BLaER1 treated with 17β-estradiol and CSF1 and Interleukin-3, amounts not matched to agents 10 nM and 100 nM (cell line): ENCODE data around the gene PSMD1.
"Not testable (repeated sequence)": the region's sequence is repeated elsewhere in the genome, so short reads cannot be mapped to it uniquely, and the experiment has no call there.

Experiments used
- H3K27ac ChIP-seq, 11 experiments: shearing (Covaris generic); formaldehyde crosslinking; 2 replicates each; pipeline ENCODE4 v1.8.1; 2022
- H3K27me3 ChIP-seq, 11 experiments: shearing (Covaris generic); formaldehyde crosslinking; 2 replicates each; pipeline ENCODE4 v1.8.1; 2022
- H3K36me3 ChIP-seq, 11 experiments: shearing (Covaris generic); formaldehyde crosslinking; 2 replicates each; pipeline ENCODE4 v1.8.1; 2022
- H3K4me1 ChIP-seq, 10 experiments: shearing (Covaris generic); formaldehyde crosslinking; 2 replicates each; pipeline ENCODE4 v1.8.1; 2022
- H3K4me2 ChIP-seq, 11 experiments: shearing (Covaris generic); formaldehyde crosslinking; 2 replicates each; pipeline ENCODE4 v1.8.1; 2022
- H3K4me3 ChIP-seq, 10 experiments: shearing (Covaris generic); formaldehyde crosslinking; 2 replicates each; pipeline ENCODE4 v1.8.1; 2022
- H3K9ac ChIP-seq, 11 experiments: shearing (Covaris generic); formaldehyde crosslinking; 2 replicates each; pipeline ENCODE4 v1.8.1; 2022
- H3K9me3 ChIP-seq, 11 experiments: shearing (Covaris generic); formaldehyde crosslinking; replicated peaks in 1 of 11; 2 replicates each; pipeline ENCODE4 v1.8.1; 2022
- H4K20me1 ChIP-seq, 11 experiments: shearing (Covaris generic); formaldehyde crosslinking; 2 replicates each; pipeline ENCODE4 v1.8.1; 2022
- Cebpa-rat ChIP-seq, 11 experiments: shearing (Covaris generic); IDR thresholded peaks; 2 replicates each; pipeline ENCODE4 v1.8.1; 2022

PSMD1 gene

DNA sequence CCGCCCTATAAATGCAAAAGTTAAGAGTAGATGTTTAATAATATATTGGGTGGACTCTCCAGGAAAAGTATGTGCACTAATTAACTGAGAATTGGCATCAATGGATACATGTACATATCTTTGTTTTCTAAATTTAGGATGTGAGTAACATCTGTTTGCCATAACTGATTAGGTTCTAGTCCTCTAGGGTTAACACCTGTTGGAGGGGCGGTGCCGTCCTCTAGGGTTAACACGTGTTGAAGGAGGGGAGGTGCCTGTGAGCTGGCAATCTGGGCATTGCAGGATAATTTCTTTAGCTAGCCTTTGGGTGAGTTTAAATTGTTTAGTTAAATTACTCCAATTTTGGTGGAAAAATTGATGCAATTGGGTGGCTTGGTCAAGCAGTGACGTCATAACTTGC lies 37.3 kb downstream of the PSMD1 start:
- no peak for TF ChIP-seq Cebpa-rat (IDR thresholded peaks at IDR 0.05)
- Histone ChIP-seq H3K9ac (no peak overlapping the region), H4K20me1 (peaks cover 0 to 50% (median 0%) of the 10 kb centered on the region in 11 experiments; a peak in 7 of 22 replicates), H3K27ac (no peak overlapping the region), H3K4me1 (no peaks in the 10 kb centered on the region), H3K4me2 (no peak overlapping the region), H3K27me3 (no peaks in the 10 kb centered on the region), H3K9me3 (peaks cover 44 to 74% (median 62%) of the 10 kb centered on the region in 11 experiments), H3K36me3 (peaks cover 95 to 100% (median 100%) of the 10 kb centered on the region in 11 experiments), H3K4me3 (no peak overlapping the region)

- H3K4me2 ChIP-seq, result no peak overlapping the region
- peaks cover 53 to 83% (median 71%) of the 10 kb centered on the region in 11 experiments for H3K9me3 ChIP-seq
- no peak for TF ChIP-seq Cebpa-rat (IDR thresholded peaks at IDR 0.05)
- no peak overlapping the region for H3K4me3 ChIP-seq
- H4K20me1 ChIP-seq, result peaks cover 0 to 47% (median 0%) of the 10 kb centered on the region in 11 experiments; a peak in 6 of 22 replicates
- peaks cover 95 to 100% (median 100%) of the 10 kb centered on the region in 11 experiments for H3K36me3 ChIP-seq
- no peaks in the 10 kb centered on the region for H3K27me3 ChIP-seq
- no peak overlapping the region for H3K9ac ChIP-seq
- H3K4me1 ChIP-seq, result no peaks in the 10 kb centered on the region
- H3K27ac ChIP-seq, result no peak overlapping the region
These were observed 38.2 kb downstream of the PSMD1 start for GRCh38 chr2:231094736-231095346.

- no peaks in the 10 kb centered on the region for H3K27me3 ChIP-seq
- no peak overlapping the region for H3K4me2 ChIP-seq
- peak overlapping the region in 5 of 10 experiments; percentile 19 to 46 (median 28); a peak in 6 of 20 replicates for H3K4me3 ChIP-seq
- no peak overlapping the region for H3K27ac ChIP-seq
- H3K4me1 ChIP-seq, result peaks cover 0 to 12% (median 0%) of the 10 kb centered on the region in 10 experiments; a peak in 1 of 20 replicates
- H3K36me3 ChIP-seq, result peaks cover 70 to 93% (median 77%) of the 10 kb centered on the region in 11 experiments
- peaks cover 54 to 61% (median 59%) of the 10 kb centered on the region in 11 experiments for H3K9me3 ChIP-seq
- no peak overlapping the region for H3K9ac ChIP-seq
- TF ChIP-seq Cebpa-rat (IDR thresholded peaks at IDR 0.05), result no peak
- peaks cover 0 to 53% (median 8%) of the 10 kb centered on the region in 11 experiments; a peak in 12 of 22 replicates for H4K20me1 ChIP-seq
These were observed 43.3 kb downstream of the PSMD1 start for GRCh38 chr2:231099918-231100317.

GRCh38 chr2:231100321-231100720 lies 43.7 kb downstream of the PSMD1 start:
- peaks cover 50 to 57% (median 56%) of the 10 kb centered on the region in 11 experiments for H3K9me3 ChIP-seq
- H3K4me2 ChIP-seq, H3K27ac ChIP-seq: not testable (repeated sequence)

GRCh38 chr2:231100990-231101389 lies 44.3 kb downstream of the PSMD1 start:
- Histone ChIP-seq H3K9ac (no peak overlapping the region), H3K27me3 (no peaks in the 10 kb centered on the region), H4K20me1 (peaks cover 0 to 43% (median 9%) of the 10 kb centered on the region in 11 experiments; a peak in 11 of 22 replicates), H3K36me3 (peaks cover 62 to 90% (median 70%) of the 10 kb centered on the region in 11 experiments), H3K9me3 (peaks cover 43 to 51% (median 49%) of the 10 kb centered on the region in 11 experiments), H3K27ac (no peak overlapping the region), H3K4me1 (peaks cover 0 to 12% (median 0%) of the 10 kb centered on the region in 10 experiments; a peak in 1 of 20 replicates), H3K4me2 (no peak overlapping the region), H3K4me3 (no peak overlapping the region)
- no peak for TF ChIP-seq Cebpa-rat (IDR thresholded peaks at IDR 0.05)

More at GRCh38 chr2:231100321-231100720, 43.7 kb downstream of the PSMD1 start:
- peaks cover 67 to 90% (median 73%) of the 10 kb centered on the region in 11 experiments for H3K36me3 ChIP-seq
- not testable (repeated sequence) for H3K27me3 ChIP-seq, H3K9ac ChIP-seq
- peaks cover 0 to 49% (median 8%) of the 10 kb centered on the region in 11 experiments; a peak in 10 of 22 replicates for H4K20me1 ChIP-seq
- peak overlapping the region in 1 of 10 experiments; percentile 4; a peak in 2 of 20 replicates for H3K4me3 ChIP-seq
- H3K4me1 ChIP-seq, result peaks cover 0 to 12% (median 0%) of the 10 kb centered on the region in 10 experiments; a peak in 1 of 20 replicates

DNA sequence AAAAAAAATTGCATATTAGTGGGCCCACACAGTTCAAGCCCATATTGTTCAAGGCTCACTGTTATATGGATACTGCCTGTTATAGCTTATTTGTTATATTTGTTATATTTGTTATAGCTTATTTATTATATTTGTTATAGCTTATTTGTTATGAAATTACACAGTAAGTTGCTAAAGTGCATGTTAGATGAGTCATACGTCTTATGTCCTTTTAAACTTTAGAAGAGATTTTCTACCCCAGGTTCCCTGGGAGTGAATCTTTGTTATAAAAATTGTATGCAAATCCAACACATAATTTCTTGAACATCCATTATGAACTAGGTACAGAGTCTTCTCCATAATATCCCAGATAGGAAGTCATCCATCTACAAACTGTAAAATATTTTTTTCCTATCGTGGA lies 46.1 kb downstream of the PSMD1 start:
- peaks cover 0 to 12% (median 0%) of the 10 kb centered on the region in 10 experiments; a peak in 1 of 20 replicates for H3K4me1 ChIP-seq
- H4K20me1 ChIP-seq, result peaks cover 0 to 57% (median 18%) of the 10 kb centered on the region in 11 experiments; a peak in 13 of 22 replicates
- no peak overlapping the region for H3K4me2 ChIP-seq
- H3K36me3 ChIP-seq, result peaks cover 58 to 90% (median 69%) of the 10 kb centered on the region in 11 experiments
- H3K4me3 ChIP-seq, result no peak overlapping the region
- H3K9me3 ChIP-seq, result peaks cover 26 to 33% (median 32%) of the 10 kb centered on the region in 11 experiments
- H3K27ac ChIP-seq, result no peak overlapping the region
- no peak for TF ChIP-seq Cebpa-rat (IDR thresholded peaks at IDR 0.05)
- H3K9ac ChIP-seq, result peak overlapping the region in 1 of 11 experiments; percentile 58; a peak in 1 of 22 replicates
- H3K27me3 ChIP-seq, result no peaks in the 10 kb centered on the region

DNA sequence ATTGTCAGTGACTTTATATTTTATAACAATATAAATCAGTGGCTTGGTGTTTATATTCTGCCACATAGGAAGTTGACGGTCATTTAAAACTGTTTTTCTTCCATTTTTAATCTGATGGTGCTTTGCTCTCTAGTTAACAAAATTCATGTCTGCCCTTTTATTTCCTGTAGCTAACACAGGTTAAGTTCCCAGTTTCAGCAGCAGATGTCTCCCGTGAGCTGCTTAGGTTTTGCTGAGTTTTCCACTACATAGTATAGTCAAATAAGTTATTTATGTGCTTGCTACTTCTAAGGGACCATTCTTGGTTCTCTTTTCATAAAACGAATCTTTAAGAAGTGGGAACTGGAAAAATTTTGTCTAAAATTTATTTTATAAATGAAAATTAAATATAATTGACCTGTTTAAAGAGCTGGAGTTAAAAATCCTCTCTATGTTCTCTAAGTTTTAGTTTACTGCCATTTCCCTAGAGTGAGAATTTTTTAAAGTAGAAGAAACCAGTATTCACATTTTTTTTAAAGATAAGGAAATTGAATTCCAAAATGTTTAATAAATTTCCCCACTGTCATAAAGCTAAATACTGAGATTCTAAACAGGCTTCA lies 47.5 kb downstream of the PSMD1 start:
- H4K20me1 ChIP-seq, result peaks cover 0 to 58% (median 23%) of the 10 kb centered on the region in 11 experiments; a peak in 13 of 22 replicates
- H3K9ac ChIP-seq, result no peak overlapping the region
- no peak overlapping the region for H3K4me2 ChIP-seq
- H3K9me3 ChIP-seq, result peaks cover 11 to 19% (median 17%) of the 10 kb centered on the region in 11 experiments
- no peak overlapping the region for H3K27ac ChIP-seq
- peaks cover 57 to 90% (median 69%) of the 10 kb centered on the region in 11 experiments for H3K36me3 ChIP-seq
- H3K4me1 ChIP-seq, result peaks cover 0 to 12% (median 0%) of the 10 kb centered on the region in 10 experiments; a peak in 1 of 20 replicates
- H3K4me3 ChIP-seq, result no peak overlapping the region
- TF ChIP-seq Cebpa-rat (IDR thresholded peaks at IDR 0.05), result no peak
- H3K27me3 ChIP-seq, result no peaks in the 10 kb centered on the region

DNA sequence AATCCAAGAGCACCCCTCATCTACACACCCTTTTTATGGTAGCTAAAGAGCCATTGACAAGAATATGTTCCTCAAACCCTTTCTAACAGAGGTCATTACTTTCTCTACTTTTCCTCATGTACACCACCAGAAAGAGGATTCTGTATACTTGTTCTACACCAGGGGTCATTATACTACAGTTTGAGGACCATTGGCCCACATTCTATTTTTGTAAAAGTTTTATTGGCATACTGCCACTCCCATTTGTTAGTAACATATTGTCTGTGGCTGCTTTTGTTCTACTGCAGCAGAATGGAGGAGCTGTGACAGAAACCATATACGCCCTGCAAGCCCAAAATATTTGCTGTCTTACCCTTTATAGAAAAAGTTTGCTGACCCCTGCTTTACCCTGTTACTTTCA lies 53.9 kb downstream of the PSMD1 start:
- peaks cover 0 to 25% (median 11%) of the 10 kb centered on the region in 11 experiments; a peak in 10 of 22 replicates for H4K20me1 ChIP-seq
- H3K27me3 ChIP-seq, result no peaks in the 10 kb centered on the region
- H3K9me3 ChIP-seq, result no peaks in the 10 kb centered on the region
- H3K9ac ChIP-seq, result no peak overlapping the region
- H3K4me1 ChIP-seq, result peaks cover 0 to 8% (median 0%) of the 10 kb centered on the region in 10 experiments; a peak in 2 of 20 replicates
- no peak overlapping the region for H3K27ac ChIP-seq
- H3K4me2 ChIP-seq, result peak overlapping the region in 1 of 11 experiments; percentile 28; a peak in 1 of 22 replicates
- TF ChIP-seq Cebpa-rat (IDR thresholded peaks at IDR 0.05), result no peak
- peaks cover 68 to 99% (median 79%) of the 10 kb centered on the region in 11 experiments for H3K36me3 ChIP-seq
- H3K4me3 ChIP-seq, result no peak overlapping the region

DNA sequence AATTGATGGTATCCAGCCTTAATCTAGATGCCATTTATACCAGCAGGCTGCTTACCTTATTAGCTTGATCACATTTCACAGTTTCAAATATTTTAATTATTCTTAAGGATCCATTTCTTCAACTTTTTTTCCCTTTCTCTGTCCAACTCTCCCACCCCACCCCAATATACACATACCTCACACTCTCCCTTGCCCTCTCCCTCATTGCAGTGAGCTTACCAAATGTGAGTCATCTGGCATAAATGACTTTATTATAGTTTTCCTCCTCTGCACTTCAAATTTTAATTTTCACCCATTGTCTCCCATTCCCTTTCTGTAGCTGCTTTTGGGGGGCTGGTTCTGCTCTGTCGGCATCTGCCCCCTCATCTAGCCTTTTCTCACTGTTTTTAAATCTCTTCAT lies 55.3 kb downstream of the PSMD1 start:
- peaks cover 58 to 89% (median 69%) of the 10 kb centered on the region in 11 experiments for H3K36me3 ChIP-seq
- no peaks in the 10 kb centered on the region for H3K27me3 ChIP-seq
- no peaks in the 10 kb centered on the region for H3K9me3 ChIP-seq
- no peak overlapping the region for H3K9ac ChIP-seq
- no peak overlapping the region for H3K4me3 ChIP-seq
- no peak overlapping the region for H3K27ac ChIP-seq
- H4K20me1 ChIP-seq, result peaks cover 0 to 25% (median 3%) of the 10 kb centered on the region in 11 experiments; a peak in 8 of 22 replicates
- H3K4me2 ChIP-seq, result no peak overlapping the region
- H3K4me1 ChIP-seq, result peaks cover 0 to 8% (median 0%) of the 10 kb centered on the region in 10 experiments; a peak in 2 of 20 replicates
- no peak for TF ChIP-seq Cebpa-rat (IDR thresholded peaks at IDR 0.05)
